Measurements from ENCODE around the gene FZD2. TPM values are rescaled to one million over a fixed set of nuclear protein-coding genes. Genes with fewer than 3 reads are reported as not detected.
"Not testable (repeated sequence)": the region's sequence is repeated elsewhere in the genome, so short reads cannot be mapped to it uniquely, and the experiment has no call there.

Gene FZD2
- total RNA-seq (2014; rRNA removed; shearing (Covaris generic)), result 4.6 and 5.5 TPM in 2 replicates

GRCh38 chr17:44556832-44557606, at the start of gene FZD2:
Gene FZD2 (plus strand): TSS chr17:44557484. CDS start chr17:44557689, 205 bp downstream.
- peak; percentile 92 for DNase-seq (ENCODE audit: low read depth)

- not testable (repeated sequence) for DNase-seq (ENCODE audit: low read depth)
Measured at GRCh38 chr17:44511241-44512134, 45.8 kb upstream of the FZD2 start.

- DNase-seq (ENCODE audit: low read depth), result no peak
Measured at GRCh38 chr17:44518032-44518431, 39.3 kb upstream of the FZD2 start.

GRCh38 chr17:44522883-44523671, 34.2 kb upstream of the FZD2 start:
- peak; percentile 47 for DNase-seq (ENCODE audit: low read depth)

- no peak for DNase-seq (ENCODE audit: low read depth)
Measured at GRCh38 chr17:44523672-44523972, 33.7 kb upstream of the FZD2 start.

GRCh38 chr17:44527102-44527501, 30.2 kb upstream of the FZD2 start:
- DNase-seq (ENCODE audit: low read depth), result no peak

- DNase-seq (ENCODE audit: low read depth), result no peak
Measured at GRCh38 chr17:44527954-44528353, 29.3 kb upstream of the FZD2 start.

- DNase-seq (ENCODE audit: low read depth), result no peak
Measured at GRCh38 chr17:44529864-44530263, 27.4 kb upstream of the FZD2 start.

- DNase-seq (ENCODE audit: low read depth), result no peak
Measured at GRCh38 chr17:44530896-44531418, 26.3 kb upstream of the FZD2 start.

GRCh38 chr17:44533533-44534246, 23.6 kb upstream of the FZD2 start:
- peak; percentile 86 for DNase-seq (ENCODE audit: low read depth)

- DNase-seq (ENCODE audit: low read depth), result peak; percentile 28
Measured at GRCh38 chr17:44536090-44536953, 21.0 kb upstream of the FZD2 start.

- not testable (repeated sequence) for DNase-seq (ENCODE audit: low read depth)
Measured at GRCh38 chr17:44537922-44538321, 19.4 kb upstream of the FZD2 start.

- no peak for DNase-seq (ENCODE audit: low read depth)
Measured at GRCh38 chr17:44539673-44540072, 17.6 kb upstream of the FZD2 start.

- no peak for DNase-seq (ENCODE audit: low read depth)
Measured at GRCh38 chr17:44540246-44541084, 16.8 kb upstream of the FZD2 start.

- peak; percentile 23 for DNase-seq (ENCODE audit: low read depth)
Measured at GRCh38 chr17:44541884-44542581, 15.3 kb upstream of the FZD2 start.

- DNase-seq (ENCODE audit: low read depth), result peak; percentile 80
Measured at GRCh38 chr17:44543213-44543904, 13.9 kb upstream of the FZD2 start.

- no peak for DNase-seq (ENCODE audit: low read depth)
Measured at GRCh38 chr17:44543905-44544523, 13.3 kb upstream of the FZD2 start.
